Chondrocyte (in vitro differentiated cells): ENCODE data around the gene CHEK1. TPM values are rescaled to one million over a fixed set of nuclear protein-coding genes. Genes with fewer than 3 reads are reported as not detected.

Experiments
- DNase-seq: peaks from one replicate; pipeline ENCODE4 v3.0.0; 2021; ENCODE audit warnings: mixed read lengths, low spot score
- H3K27ac Mint-ChIP-seq: one replicate; pipeline ENCODE4 v1.8.0; 2021; ENCODE audit warnings: mild to moderate bottlenecking, moderate library complexity, mixed read lengths; ENCODE audit not compliant: unreplicated experiment
- H3K27me3 Mint-ChIP-seq: 2 replicates; pipeline ENCODE4 v1.8.0; 2021; ENCODE audit warnings: low read depth, mixed read lengths
- H3K36me3 Mint-ChIP-seq: 2 replicates; pipeline ENCODE4 v1.8.0; 2021; ENCODE audit warnings: low read depth, mixed read lengths
- H3K4me1 Mint-ChIP-seq: 2 replicates; pipeline ENCODE4 v1.8.0; 2021; ENCODE audit warnings: low read depth, mild to moderate bottlenecking, mixed read lengths
- H3K4me3 Mint-ChIP-seq: one replicate; pipeline ENCODE4 v1.8.0; 2021; ENCODE audit warnings: mild to moderate bottlenecking, moderate library complexity, mixed read lengths; ENCODE audit not compliant: unreplicated experiment
- H3K9me3 Mint-ChIP-seq: 2 replicates; pipeline ENCODE4 v1.8.0; 2021; ENCODE audit warnings: low read depth, mixed read lengths
- CTCF ChIP-seq: fragments of 200-600 bp; sonication (generic); IDR thresholded peaks from 2 replicates; pipeline ENCODE4 v1.5.0; 2021; ENCODE audit warnings: antibody characterized with exemption, mild to moderate bottlenecking, moderate library complexity
- total RNA-seq: library from RNA; stranded (reverse); gene quantifications from 3 replicates; pipeline ENCODE4 v1.2.1, GENCODE V29; 2021

Gene CHEK1
- total RNA-seq, 1 donor from 2014 or later = 23.5 TPM

GRCh38 chr11:125645871-125646270, 20.9 kb downstream of the CHEK1 start:
- Mint-ChIP-seq H3K9me3 (no peaks in the 10 kb centered on the region), H3K27ac (no peak overlapping the region), H3K27me3 (no peaks in the 10 kb centered on the region), H3K4me3 (no peak overlapping the region), H3K4me1 (no peaks in the 10 kb centered on the region), H3K36me3 (peaks cover 24% of the 10 kb centered on the region)
- TF ChIP-seq CTCF = no peak
- no peak for DNase-seq

- no peaks in the 10 kb centered on the region for H3K9me3 Mint-ChIP-seq
- no peak for DNase-seq
- H3K4me3 Mint-ChIP-seq = no peak overlapping the region
- H3K27ac Mint-ChIP-seq = no peak overlapping the region
- no peak for TF ChIP-seq CTCF
- no peaks in the 10 kb centered on the region for H3K4me1 Mint-ChIP-seq
- no peaks in the 10 kb centered on the region for H3K27me3 Mint-ChIP-seq
- H3K36me3 Mint-ChIP-seq = peaks cover 23% of the 10 kb centered on the region
These were observed 24.7 kb downstream of the CHEK1 start for GRCh38 chr11:125649465-125650166.

GRCh38 chr11:125662689-125663088, 37.7 kb downstream of the CHEK1 start:
- peaks cover 32% of the 10 kb centered on the region for H3K9me3 Mint-ChIP-seq
- peaks cover 30% of the 10 kb centered on the region for H3K36me3 Mint-ChIP-seq

GRCh38 chr11:125663910-125664309, 38.9 kb downstream of the CHEK1 start:
- H3K4me1 Mint-ChIP-seq = no peaks in the 10 kb centered on the region
- no peak overlapping the region for H3K27ac Mint-ChIP-seq
- peaks cover 32% of the 10 kb centered on the region for H3K9me3 Mint-ChIP-seq
- H3K4me3 Mint-ChIP-seq = no peak overlapping the region
- TF ChIP-seq CTCF = no peak
- H3K36me3 Mint-ChIP-seq = peaks cover 33% of the 10 kb centered on the region
- no peak for DNase-seq
- H3K27me3 Mint-ChIP-seq = no peaks in the 10 kb centered on the region

More at GRCh38 chr11:125662689-125663088, 37.7 kb downstream of the CHEK1 start:
- no peaks in the 10 kb centered on the region for H3K4me1 Mint-ChIP-seq
- DNase-seq = no peak
- H3K27me3 Mint-ChIP-seq = no peaks in the 10 kb centered on the region
- no peak overlapping the region for H3K4me3 Mint-ChIP-seq
- no peak for TF ChIP-seq CTCF
- H3K27ac Mint-ChIP-seq = no peak overlapping the region

GRCh38 chr11:125667151-125667550, 42.2 kb downstream of the CHEK1 start:
- Mint-ChIP-seq H3K9me3 (peaks cover 32% of the 10 kb centered on the region), H3K36me3 (peaks cover 38% of the 10 kb centered on the region), H3K4me1 (no peaks in the 10 kb centered on the region), H3K27ac (no peak overlapping the region), H3K27me3 (no peaks in the 10 kb centered on the region), H3K4me3 (no peak overlapping the region)
- no peak for DNase-seq
- TF ChIP-seq CTCF = no peak
